Measurements from ENCODE around the gene LMO7. TPM values are rescaled to one million over a fixed set of nuclear protein-coding genes. Genes with fewer than 3 reads are reported as not detected.

LMO7 gene
- total and polyA plus RNA-seq, 2 of the 13 experiments (the other 11 are each of a cell fraction or from before 2014, with no cell fraction given) = 34.0 to 121 TPM

- H3K79me2 ChIP-seq (ENCODE audit: insufficient read depth, low read length) = peaks cover 31% of the 10 kb centered on the region
- FAIRE-seq (no peak), DNase-seq (ENCODE audit: low spot score) (no peak), ATAC-seq (peak; percentile 49; the same call in 2 of the 3 replicates)
- no peak overlapping the region for H3K9ac ChIP-seq (ENCODE audit: insufficient read depth, low read depth, low read length)
- 98% methylated on average over 7 of the region's 7 CpGs for WGBS (ENCODE audit: low lambda C conversion rate)
- no peak overlapping the region for H3K27ac ChIP-seq (ENCODE audit: extremely low read length, insufficient read depth, low read length)
- no peaks in the 10 kb centered on the region for H3K27me3 ChIP-seq (ENCODE audit: control insufficient read depth in 1 of 2, insufficient read depth in 2 of 2, low read length in 2 of 2)
- H3K4me1 ChIP-seq (ENCODE audit: insufficient read depth, low read length) = peaks cover 36% of the 10 kb centered on the region
- TF ChIP-seq MYC (CRISPR knock-in tag; IDR thresholded peaks at IDR 0.05; ENCODE audit: borderline replicate concordance) (no peak), SAP130 (CRISPR knock-in tag; IDR thresholded peaks at IDR 0.05; ENCODE audit: low read depth) (0 out of 2 replicates have a peak, but pooled peaks have one; percentile 21)
- no peak overlapping the region for H3K4me2 ChIP-seq (ENCODE audit: low read depth, low read length)
- H3K36me3 ChIP-seq (replicated peaks in 1 of 2; ENCODE audit: control insufficient read depth in 1 of 2, insufficient read depth in 2 of 2, low read length in 2 of 2) = peaks cover 11 to 70% of the 10 kb centered on the region in 2 experiments
- no peaks in the 10 kb centered on the region for H3K9me3 ChIP-seq (ENCODE audit: low read length)
- H2AFZ ChIP-seq (ENCODE audit: low read length) = no peak overlapping the region
- H4K20me1 ChIP-seq (ENCODE audit: insufficient read depth, low read length) = no peaks in the 10 kb centered on the region
- ChIA-PET CTCF (ENCODE audit: low intra/inter-chr PET ratio, low total read pairs) (no interaction called here), POLR2A (no interaction called here)
- no peak overlapping the region for H3K4me3 ChIP-seq (replicated peaks in 1 of 3; ENCODE audit: insufficient read depth in 1 of 3, low read depth in 2 of 3, low read length in 3 of 3)
- in situ Hi-C loops (cut with HindIII; ENCODE audit: extremely low pct_ligation_motif_present, low pct_unique_long_range_greater_than_20kb) = loop anchor here (5.0 to 10.0 kb wide), 2 partner anchors 36 to 104 kb away; no protein-coding TSS in a partner anchor
- BruUV-seq (replicated peaks) = no TSS peak
- intact Hi-C loops (cut with micrococcal nuclease; ENCODE audit: unreplicated experiment) = no loop called here
Measured at GRCh38 chr13:75798353-75799255, 162.5 kb downstream of the LMO7 start.

- ATAC-seq (no peak), DNase-seq (ENCODE audit: low spot score) (no peak), FAIRE-seq (no peak)
- no peaks in the 10 kb centered on the region for H3K27me3 ChIP-seq (ENCODE audit: control insufficient read depth in 1 of 2, insufficient read depth in 2 of 2, low read length in 2 of 2)
- 86% methylated on average over 9 of the region's 9 CpGs for WGBS (ENCODE audit: low lambda C conversion rate)
- H3K36me3 ChIP-seq (replicated peaks in 1 of 2; ENCODE audit: control insufficient read depth in 1 of 2, insufficient read depth in 2 of 2, low read length in 2 of 2) = peaks cover 17 to 87% of the 10 kb centered on the region in 2 experiments
- no peak overlapping the region for H3K9ac ChIP-seq (ENCODE audit: insufficient read depth, low read depth, low read length)
- ChIA-PET POLR2A (no interaction called here), CTCF (ENCODE audit: low intra/inter-chr PET ratio, low total read pairs) (interaction anchor here (1.9 kb wide), 1 partner anchor 104 kb away, joined by 7 read pairs; no protein-coding TSS in a partner anchor)
- in situ Hi-C loops (cut with HindIII; ENCODE audit: extremely low pct_ligation_motif_present, low pct_unique_long_range_greater_than_20kb) (no loop called here), intact Hi-C loops (cut with micrococcal nuclease; ENCODE audit: unreplicated experiment) (no loop called here)
- H4K20me1 ChIP-seq (ENCODE audit: insufficient read depth, low read length) = no peaks in the 10 kb centered on the region
- no peak overlapping the region for H2AFZ ChIP-seq (ENCODE audit: low read length)
- no peak overlapping the region for H3K4me3 ChIP-seq (replicated peaks in 1 of 3; ENCODE audit: insufficient read depth in 1 of 3, low read depth in 2 of 3, low read length in 3 of 3)
- H3K4me2 ChIP-seq (ENCODE audit: low read depth, low read length) = no peak overlapping the region
- peaks cover 11% of the 10 kb centered on the region for H3K79me2 ChIP-seq (ENCODE audit: insufficient read depth, low read length)
- H3K9me3 ChIP-seq (ENCODE audit: low read length) = no peaks in the 10 kb centered on the region
- BruUV-seq (replicated peaks) = no TSS peak
- H3K4me1 ChIP-seq (ENCODE audit: insufficient read depth, low read length) = peaks cover 21% of the 10 kb centered on the region
- H3K27ac ChIP-seq (ENCODE audit: extremely low read length, insufficient read depth, low read length) = no peak overlapping the region
- no peak for TF ChIP-seq ETS1 (CRISPR knock-in tag; IDR thresholded peaks at IDR 0.05)
- TF ChIP-seq SPEN (CRISPR knock-in tag; IDR thresholded peaks at IDR 0.05; ENCODE audit: low read depth) = no peak
- no peak for TF ChIP-seq NCOA2 (CRISPR knock-in tag; IDR thresholded peaks at IDR 0.05)
- TF ChIP-seq STAG1 (CRISPR knock-in tag; IDR thresholded peaks at IDR 0.05) = peak; percentile 46
- no peak for TF ChIP-seq NCOR1 (IDR thresholded peaks at IDR 0.05; ENCODE audit: borderline replicate concordance, low read length)
- no peak for TF ChIP-seq ZNF607 (CRISPR knock-in tag; IDR thresholded peaks at IDR 0.05; ENCODE audit: borderline replicate concordance)
- no peak for TF ChIP-seq NCOA5 (CRISPR knock-in tag; IDR thresholded peaks at IDR 0.05)
- TF ChIP-seq NFAT5 (CRISPR knock-in tag; IDR thresholded peaks at IDR 0.05) = no peak
Measured at GRCh38 chr13:75800545-75800944, 164.4 kb downstream of the LMO7 start.

Measured in HepG2 (cell line).